ENCODE data around the gene MEI4. TPM values are rescaled to one million over a fixed set of nuclear protein-coding genes. Genes with fewer than 3 reads are reported as not detected.
"Not testable (repeated sequence)": the region's sequence is repeated elsewhere in the genome, so short reads cannot be mapped to it uniquely, and the experiment has no call there.

Gene MEI4
- total RNA-seq, 6 experiments from 2014 or later = 0.12 to 1.1 (median 0.22) TPM

GRCh38 chr6:77653816-77654215 is 977 bp downstream of the MEI4 start:
- peak; percentile 38 to 48 (median 46) for ATAC-seq
- Histone ChIP-seq H3K4me3 (no peak overlapping the region), H3K9me3 (no peaks in the 10 kb centered on the region), H3K4me1 (peaks cover 0 to 6% (median 0%) of the 10 kb centered on the region in 4 donors), H3K36me3 (no peaks in the 10 kb centered on the region), H3K27me3 (no peaks in the 10 kb centered on the region), H3K27ac (no peak overlapping the region)
- intact Hi-C loops (cut with DNase I) = no loop called here
- TF ChIP-seq, protein P1, sequence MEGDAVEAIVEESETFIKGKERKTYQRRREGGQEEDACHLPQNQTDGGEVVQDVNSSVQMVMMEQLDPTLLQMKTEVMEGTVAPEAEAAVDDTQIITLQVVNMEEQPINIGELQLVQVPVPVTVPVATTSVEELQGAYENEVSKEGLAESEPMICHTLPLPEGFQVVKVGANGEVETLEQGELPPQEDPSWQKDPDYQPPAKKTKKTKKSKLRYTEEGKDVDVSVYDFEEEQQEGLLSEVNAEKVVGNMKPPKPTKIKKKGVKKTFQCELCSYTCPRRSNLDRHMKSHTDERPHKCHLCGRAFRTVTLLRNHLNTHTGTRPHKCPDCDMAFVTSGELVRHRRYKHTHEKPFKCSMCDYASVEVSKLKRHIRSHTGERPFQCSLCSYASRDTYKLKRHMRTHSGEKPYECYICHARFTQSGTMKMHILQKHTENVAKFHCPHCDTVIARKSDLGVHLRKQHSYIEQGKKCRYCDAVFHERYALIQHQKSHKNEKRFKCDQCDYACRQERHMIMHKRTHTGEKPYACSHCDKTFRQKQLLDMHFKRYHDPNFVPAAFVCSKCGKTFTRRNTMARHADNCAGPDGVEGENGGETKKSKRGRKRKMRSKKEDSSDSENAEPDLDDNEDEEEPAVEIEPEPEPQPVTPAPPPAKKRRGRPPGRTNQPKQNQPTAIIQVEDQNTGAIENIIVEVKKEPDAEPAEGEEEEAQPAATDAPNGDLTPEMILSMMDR (IDR thresholded peaks at IDR 0.05) = no peak
- no peak for DNase-seq

DNA sequence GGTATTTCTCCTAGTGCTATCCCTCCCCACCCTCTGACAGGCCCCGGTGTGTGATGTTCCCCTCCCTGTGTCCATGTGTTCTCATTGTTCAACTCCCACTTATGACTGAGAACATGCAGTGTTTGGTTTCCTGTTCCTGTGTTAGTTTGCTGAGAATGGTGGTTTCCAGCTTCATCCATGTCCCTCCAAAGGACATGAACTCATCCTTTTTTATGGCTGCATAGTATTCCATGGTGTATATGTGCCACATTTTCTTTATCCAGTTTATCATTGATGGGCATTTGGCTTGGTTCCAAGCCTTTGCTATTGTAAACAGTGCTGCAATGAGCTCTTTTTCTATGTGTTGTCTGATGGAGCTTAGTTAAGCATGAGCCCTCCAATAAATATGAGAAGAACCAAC is 2.2 kb downstream of the MEI4 start:
- H3K27me3 ChIP-seq; H3K27ac ChIP-seq; DNase-seq; intact Hi-C loops (cut with DNase I); H3K36me3 ChIP-seq; H3K9me3 ChIP-seq; H3K4me3 ChIP-seq; H3K4me1 ChIP-seq; ATAC-seq: not testable (repeated sequence)
- WGBS (ENCODE audit: insufficient coverage, low coverage, low lambda C conversion rate, missing lambda C conversion rate) = no CpG with 5 or more reads among the region's 1 CpG

DNA sequence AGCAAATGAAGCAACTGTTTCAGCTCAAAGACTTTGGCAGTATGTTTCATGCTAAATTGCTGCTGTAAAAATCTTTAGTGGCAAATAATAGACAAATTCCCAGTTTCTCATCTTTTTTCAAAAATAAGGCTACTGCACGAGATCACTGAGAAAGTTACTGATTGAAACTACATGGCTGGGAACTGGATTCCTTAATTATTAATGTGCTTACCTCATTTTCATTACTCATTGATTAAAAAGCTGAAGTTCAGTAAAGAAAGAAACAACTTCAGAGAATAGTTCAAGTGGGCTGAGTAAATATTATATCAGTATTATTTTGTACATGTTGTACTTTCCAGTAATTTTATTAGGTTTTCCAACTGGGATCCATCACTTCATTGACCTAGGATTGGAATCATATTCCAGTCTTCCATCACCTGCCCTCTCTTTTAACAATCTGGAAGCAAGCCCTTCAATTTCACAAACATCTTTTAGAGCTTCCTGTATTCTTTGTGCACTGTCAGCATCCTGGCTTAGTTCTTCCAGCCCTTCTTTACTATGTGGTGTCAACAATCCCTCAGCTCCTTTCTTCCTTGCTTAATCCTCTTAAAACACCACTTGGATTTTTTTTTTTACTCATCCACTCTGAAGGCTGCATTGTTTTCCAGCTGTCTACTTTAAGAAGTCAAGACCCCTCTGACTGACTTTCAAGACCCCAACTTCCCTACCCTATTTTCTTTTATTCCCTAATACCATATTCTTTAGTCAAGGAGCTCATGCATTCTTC is 4.3 kb downstream of the MEI4 start:
- ATAC-seq (no peak), DNase-seq (no peak)
- Histone ChIP-seq H3K27ac (no peak overlapping the region), H3K36me3 (no peaks in the 10 kb centered on the region), H3K9me3 (no peaks in the 10 kb centered on the region), H3K27me3 (no peaks in the 10 kb centered on the region), H3K4me1 (peaks cover 0 to 6% (median 0%) of the 10 kb centered on the region in 4 donors), H3K4me3 (no peak overlapping the region)
- TF ChIP-seq, protein P1 (IDR thresholded peaks at IDR 0.05) = no peak
- TF ChIP-seq POLR2A (IDR thresholded peaks at IDR 0.05) = no peak
- 43% methylated on average over 1 of the region's 1 CpG for WGBS (ENCODE audit: insufficient coverage, low coverage, low lambda C conversion rate, missing lambda C conversion rate)
- intact Hi-C loops (cut with DNase I) = no loop called here

DNA sequence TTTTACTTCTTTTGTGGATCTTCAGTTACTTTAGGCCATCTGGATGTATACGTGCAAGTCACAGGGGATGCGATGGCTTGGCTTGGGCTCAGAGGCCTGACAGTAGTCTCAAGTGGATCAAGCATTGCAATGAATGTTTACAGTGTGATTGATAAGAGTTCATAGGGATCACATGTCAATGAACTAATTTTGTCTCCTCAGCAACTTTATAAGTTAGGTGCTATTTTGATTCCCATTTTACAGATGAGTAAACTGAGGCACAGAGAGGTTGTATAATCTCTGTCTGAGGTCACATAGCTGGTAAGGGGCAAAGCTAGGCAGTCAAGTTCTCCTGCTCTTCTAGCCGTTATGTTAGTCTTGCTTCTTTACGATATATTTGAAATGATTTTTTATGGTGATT is 13.5 kb downstream of the MEI4 start:
- no peak for TF ChIP-seq POLR2A (IDR thresholded peaks at IDR 0.05)
- TF ChIP-seq, protein P1 (IDR thresholded peaks at IDR 0.05) = no peak
- H3K36me3 ChIP-seq = no peaks in the 10 kb centered on the region
- H3K27me3 ChIP-seq = no peaks in the 10 kb centered on the region
- H3K9me3 ChIP-seq = no peaks in the 10 kb centered on the region
- H3K27ac ChIP-seq = no peak overlapping the region
- DNase-seq (no peak), ATAC-seq (no peak)
- 85% methylated on average over 4 of the region's 4 CpGs for WGBS (ENCODE audit: insufficient coverage, low coverage, low lambda C conversion rate, missing lambda C conversion rate)
- H3K4me3 ChIP-seq = no peak overlapping the region
- intact Hi-C loops (cut with DNase I) = no loop called here
- H3K4me1 ChIP-seq = peaks cover 0 to 2% (median 0%) of the 10 kb centered on the region in 4 donors

DNA sequence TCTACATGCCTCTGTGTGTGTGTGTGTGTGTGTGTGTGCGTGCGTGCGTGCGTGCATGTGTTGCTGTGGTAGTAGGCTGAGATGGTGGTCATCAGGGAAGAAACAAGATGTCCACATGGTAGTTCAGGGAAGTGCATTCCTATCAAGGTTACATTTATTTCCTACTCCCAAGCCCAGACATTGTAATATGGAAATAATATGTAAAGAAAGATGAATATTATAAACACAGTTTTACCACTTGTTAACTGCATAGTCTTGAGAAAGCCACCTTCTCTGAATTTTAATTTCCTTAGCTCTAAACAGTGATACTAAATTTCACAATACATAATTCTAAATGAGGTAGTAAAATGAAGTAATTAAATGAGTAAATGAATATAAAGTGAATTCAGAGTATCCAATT is 14.0 kb downstream of the MEI4 start:
- 54% methylated on average over 4 of the region's 4 CpGs for WGBS (ENCODE audit: insufficient coverage, low coverage, low lambda C conversion rate, missing lambda C conversion rate)
- no peak for TF ChIP-seq POLR2A (IDR thresholded peaks at IDR 0.05)
- TF ChIP-seq, protein P1 (IDR thresholded peaks at IDR 0.05) = no peak
- Histone ChIP-seq H3K27ac (no peak overlapping the region), H3K9me3 (no peaks in the 10 kb centered on the region), H3K4me3 (no peak overlapping the region), H3K4me1 (peaks cover 0 to 5% (median 0%) of the 10 kb centered on the region in 4 donors), H3K36me3 (no peaks in the 10 kb centered on the region), H3K27me3 (no peaks in the 10 kb centered on the region)
- DNase-seq = no peak
- intact Hi-C loops (cut with DNase I) = no loop called here
- no peak for ATAC-seq
